K562 (cell line): ENCODE results near the gene RAB5B. TPM values are rescaled to one million over a fixed set of nuclear protein-coding genes. Genes with fewer than 3 reads are reported as not detected.
A peak's percentile ranks its signal among the peaks of the same experiment; 100 is the strongest.

ENCODE experiments used
- ATAC-seq: fragments of 200-7000 bp; cut with Tn5 transposase; 3 replicates; pipeline ENCODE4 v1.9.1; 2020; ENCODE audit warnings: moderate library complexity
- BruUV-seq: library from RNA; stranded (reverse); fragments of 400-500 nt; replicated peaks from 2 replicates; lab custom pipeline; 2021; lab: Mats Ljungman, UMichigan
- CTCF ChIA-PET: fragments of 300-600 bp; formaldehyde crosslinking; extraction: SDS; loops from one replicate; lab custom pipeline; 2021; ENCODE audit warnings: low intra/inter-chr PET ratio; lab: Yijun Ruan, JAX
- POLR2A ChIA-PET: fragments of 300-600, 350-650 bp; sonication (Branson Sonifier 250); formaldehyde crosslinking; extraction: SDS; loops from one replicate; lab custom pipeline; 2021; ENCODE audit warnings: antibody characterized with exemption, inconsistent platforms; lab: Yijun Ruan, JAX
- DNase-seq, 4 experiments: peaks; one replicate each; pipeline versions ENCODE4 v3.0.0 to v3.0.0-alpha.2; 2011 to 2018; ENCODE audit warnings: low spot score in 3 of 4, mixed read lengths in 3 of 4; ENCODE audit errors: extremely low read depth in 1 of 4
- FAIRE-seq: peaks from 2 replicates; lab custom pipeline; 2011; peaks lifted over from hg19 to GRCh38; lab: Jason Lieb, UNC
- H2AFZ ChIP-seq: 2 replicates; pipeline ENCODE4 v1.6.0; 2011; ENCODE audit warnings: low read depth, low read length, control low read depth, inconsistent platforms
- H3K27ac ChIP-seq: fragments of 200-600 bp; 3 replicates; pipeline ENCODE4 v1.8.0; 2011; ENCODE audit warnings: low read depth, mild to moderate bottlenecking, control low read depth, inconsistent platforms, low read length, moderate library complexity, mixed read lengths; ENCODE audit errors: extremely low read depth
- H3K27me3 ChIP-seq, 2 experiments: fragments of 300-600 bp in 1 of 2; 2 replicates in 1 of 2; 3 replicates in 1 of 2; pipeline versions ENCODE4 v1.6.0 to v1.8.0; 2011; ENCODE audit warnings: inconsistent platforms in 2 of 2, low read length in 2 of 2, mild to moderate bottlenecking in 1 of 2, mixed read lengths in 1 of 2, moderate library complexity in 1 of 2; ENCODE audit not compliant: control insufficient read depth in 2 of 2, insufficient read depth in 2 of 2
- H3K36me3 ChIP-seq: fragments of 300-600 bp; 3 replicates; pipeline ENCODE4 v1.8.0; 2011; ENCODE audit warnings: mild to moderate bottlenecking, low read length, inconsistent platforms; ENCODE audit not compliant: control insufficient read depth, insufficient read depth
- H3K4me1 ChIP-seq, 2 experiments: fragments of 200-600 bp in 1 of 2; replicated peaks in 1 of 2; 2 replicates in 1 of 2; 3 replicates in 1 of 2; pipeline versions ENCODE4 v1.5.1 to v1.8.0; 2011; ENCODE audit warnings: inconsistent platforms in 2 of 2, low read length in 2 of 2, mild to moderate bottlenecking in 1 of 2, mixed read lengths in 1 of 2, moderate library complexity in 1 of 2; ENCODE audit not compliant: control insufficient read depth in 2 of 2, insufficient read depth in 2 of 2
- H3K4me2 ChIP-seq: 2 replicates; pipeline ENCODE4 v1.6.1; 2011; ENCODE audit warnings: low read length, control low read depth, inconsistent platforms, mixed read lengths; ENCODE audit not compliant: insufficient read depth
- H3K4me3 ChIP-seq: fragments of 200-600 bp; sonication (generic), shearing (Covaris generic); 2 replicates; pipeline ENCODE4 v1.5.1; 2016; ENCODE audit warnings: control low read depth, inconsistent platforms
- H3K79me2 ChIP-seq: fragments of 200-600 bp; 3 replicates; pipeline ENCODE4 v1.8.0; 2011; ENCODE audit warnings: low read length, inconsistent platforms; ENCODE audit not compliant: control insufficient read depth, insufficient read depth
- H3K9ac ChIP-seq, 2 experiments: 2 replicates each; pipeline versions ENCODE4 v1.6.0 to v1.6.1; 2011; ENCODE audit warnings: low read depth in 2 of 2, low read length in 2 of 2, control low read depth in 1 of 2, inconsistent platforms in 1 of 2, mild to moderate bottlenecking in 1 of 2, mixed read lengths in 1 of 2; ENCODE audit not compliant: insufficient read depth in 1 of 2
- H3K9me1 ChIP-seq: one replicate; pipeline ENCODE4 v1.6.0; 2011; ENCODE audit warnings: inconsistent platforms, mild to moderate bottlenecking, low read length, moderate library complexity; ENCODE audit not compliant: control insufficient read depth, insufficient read depth
- H3K9me3 ChIP-seq: replicated peaks from 2 replicates; pipeline ENCODE4 v1.5.1; 2011; ENCODE audit warnings: low read depth, low read length, inconsistent platforms; ENCODE audit not compliant: control insufficient read depth, insufficient read depth
- H4K20me1 ChIP-seq: replicated peaks from 2 replicates; pipeline ENCODE4 v1.6.1; 2011; ENCODE audit warnings: low read length, inconsistent platforms, mixed read lengths; ENCODE audit not compliant: control insufficient read depth, insufficient read depth
- ATF1 ChIP-seq, 2 experiments: fragments of 450-650 bp in 1 of 2; IDR thresholded peaks; 2 replicates each; pipeline ENCODE4 v1.6.1; 2016; ENCODE audit warnings: missing compliant biosample characterization in 1 of 2, missing genetic modification characterization in 1 of 2
- EGR1 ChIP-seq: fragments of 450-650 bp; conservative IDR thresholded peaks from 2 replicates; pipeline ENCODE4 v1.6.1; 2017; ENCODE audit warnings: mild to moderate bottlenecking
- FIP1L1 ChIP-seq: fragments of 200-400 bp; formaldehyde crosslinking; IDR thresholded peaks from 2 replicates; pipeline ENCODE4 v1.6.1; 2018; ENCODE audit warnings: mild to moderate bottlenecking, low read depth, low read length; ENCODE audit not compliant: poor library complexity, severe bottlenecking
- NBN ChIP-seq: fragments of 450-650 bp; IDR thresholded peaks from 2 replicates; pipeline ENCODE4 v1.6.1; 2016; ENCODE audit warnings: low read depth, mild to moderate bottlenecking
- PPARD ChIP-seq: fragments of 250-450 bp; sonication (Bioruptor Pico); IDR thresholded peaks from 2 replicates; pipeline ENCODE4 v1.8.0; 2022; ENCODE audit warnings: inconsistent platforms, mild to moderate bottlenecking, moderate library complexity
- RFX7 ChIP-seq: fragments of 250-450 bp; sonication (Bioruptor Pico); IDR thresholded peaks from 2 replicates; pipeline ENCODE4 v1.5.1; 2021; ENCODE audit warnings: mild to moderate bottlenecking
- SMARCC2 ChIP-seq: fragments of 450-650 bp; IDR thresholded peaks from 2 replicates; pipeline ENCODE4 v1.6.1; 2017; ENCODE audit warnings: antibody characterized with exemption, moderate library complexity, mild to moderate bottlenecking, low read depth
- SMARCE1 ChIP-seq: fragments of 450-650 bp; IDR thresholded peaks from 2 replicates; pipeline ENCODE4 v1.7.1; 2016; ENCODE audit warnings: mild to moderate bottlenecking
- TBP ChIP-seq: optimal IDR thresholded peaks from 2 replicates; pipeline ENCODE3; 2011; ENCODE audit warnings: low read depth, low read length, improper control_type of control experiment
- TFAP4 ChIP-seq: sonication (generic); formaldehyde crosslinking; IDR thresholded peaks from 2 replicates; pipeline ENCODE4 v1.8.0; 2022; ENCODE audit warnings: missing genetic modification reagents, mild to moderate bottlenecking, moderate library complexity, borderline replicate concordance
- ZBTB7A ChIP-seq: IDR thresholded peaks from 2 replicates; pipeline ENCODE4 v1.6.1; 2011; ENCODE audit warnings: low read depth, mild to moderate bottlenecking, low read length, moderate library complexity, borderline replicate concordance; ENCODE audit not compliant: control insufficient read depth
- ZNF586 ChIP-seq: fragments of 450-650 bp; formaldehyde crosslinking; conservative IDR thresholded peaks from 2 replicates; pipeline ENCODE4 v1.4.0; 2020; ENCODE audit warnings: mild to moderate bottlenecking, moderate library complexity
- ZNF707 ChIP-seq: fragments of 250-450 bp; sonication (Bioruptor Pico); conservative IDR thresholded peaks from 2 replicates; pipeline ENCODE4 v1.8.0; 2022; ENCODE audit warnings: inconsistent platforms, mild to moderate bottlenecking, moderate library complexity
- ZNF785 ChIP-seq: fragments of 250-450 bp; sonication (Bioruptor Pico); IDR thresholded peaks from 2 replicates; pipeline ENCODE4 v1.4.0; 2020; ENCODE audit warnings: mild to moderate bottlenecking
- WGBS: fragments of 100-300 bp; shearing (Covaris generic); methylation state at CpG from one replicate; pipeline ENCODE4 v1.1.6; 2016; ENCODE audit warnings: low coverage, mixed read lengths; ENCODE audit not compliant: insufficient coverage; ENCODE audit errors: missing lambda C conversion rate; 5-methylcytosine and 5-hydroxymethylcytosine counted together
- in situ Hi-C: fragments of 300-500 bp; cut with MboI; formaldehyde crosslinking; loops from 4 replicates; pipeline ENCODE4 v1.15.0; 2018; ENCODE audit warnings: inconsistent platforms, mixed read lengths
- intact Hi-C: fragments of 100-400 bp; cut with micrococcal nuclease; formaldehyde crosslinking; loops from 2 replicates; pipeline ENCODE4 v1.14.2; 2022
- polyA plus RNA-seq, 8 experiments: library from polyadenylated mRNA; depleted of rRNA in 4 of 8; stranded (reverse) in 5 of 8; unstranded in 3 of 8; fragments of >200 nt; fragmentation: Nextera tagmentation in 2 of 8; fragmentation: Illumina TruSeq in 1 of 8; extraction: Ambion mirVana in 2 of 8; extraction: Trizol in 1 of 8; gene quantifications; 2 replicates each; pipeline versions ENCODE4 v1.2.1 to v1.2.3, GENCODE V29; 2011 to 2014; ENCODE audit warnings: inconsistent platforms in 1 of 8, missing spikeins in 1 of 8
- total RNA-seq, 7 experiments: library from RNA; depleted of rRNA in 6 of 7; stranded (reverse); fragments of >200 nt in 6 of 7; fragmentation: Illumina TruSeq in 2 of 7; extraction: Trizol in 2 of 7; gene quantifications; 2 replicates each; pipeline versions ENCODE4 v1.2.1 to v1.2.3, GENCODE V29; 2011 to 2021; ENCODE audit warnings: low replicate concordance in 1 of 7
- TF ChIP-seq, protein P1 (sequence below): fragments of 250-450 bp; sonication (Bioruptor Pico); IDR thresholded peaks from 2 replicates; pipeline ENCODE4 v1.6.1; 2021; ENCODE audit warnings: mild to moderate bottlenecking
- TF ChIP-seq, protein P2 (sequence below): fragments of 450-650 bp; formaldehyde crosslinking; conservative IDR thresholded peaks from 2 replicates; pipeline ENCODE4 v1.4.0; 2022; ENCODE audit warnings: mild to moderate bottlenecking, missing genetic modification characterization
- TF ChIP-seq, protein P3 (sequence below): fragments of 250-450 bp; sonication (Bioruptor Pico); IDR thresholded peaks from 2 replicates; pipeline ENCODE4 v1.9.0; 2021; ENCODE audit warnings: mild to moderate bottlenecking, inconsistent platforms

RAB5B gene
- total and polyA plus RNA-seq, 9 of the 15 experiments (the other 6 are each of a cell fraction or from before 2014, with no cell fraction given): 6.8 to 73.8 (median 25.2) TPM

DNA sequence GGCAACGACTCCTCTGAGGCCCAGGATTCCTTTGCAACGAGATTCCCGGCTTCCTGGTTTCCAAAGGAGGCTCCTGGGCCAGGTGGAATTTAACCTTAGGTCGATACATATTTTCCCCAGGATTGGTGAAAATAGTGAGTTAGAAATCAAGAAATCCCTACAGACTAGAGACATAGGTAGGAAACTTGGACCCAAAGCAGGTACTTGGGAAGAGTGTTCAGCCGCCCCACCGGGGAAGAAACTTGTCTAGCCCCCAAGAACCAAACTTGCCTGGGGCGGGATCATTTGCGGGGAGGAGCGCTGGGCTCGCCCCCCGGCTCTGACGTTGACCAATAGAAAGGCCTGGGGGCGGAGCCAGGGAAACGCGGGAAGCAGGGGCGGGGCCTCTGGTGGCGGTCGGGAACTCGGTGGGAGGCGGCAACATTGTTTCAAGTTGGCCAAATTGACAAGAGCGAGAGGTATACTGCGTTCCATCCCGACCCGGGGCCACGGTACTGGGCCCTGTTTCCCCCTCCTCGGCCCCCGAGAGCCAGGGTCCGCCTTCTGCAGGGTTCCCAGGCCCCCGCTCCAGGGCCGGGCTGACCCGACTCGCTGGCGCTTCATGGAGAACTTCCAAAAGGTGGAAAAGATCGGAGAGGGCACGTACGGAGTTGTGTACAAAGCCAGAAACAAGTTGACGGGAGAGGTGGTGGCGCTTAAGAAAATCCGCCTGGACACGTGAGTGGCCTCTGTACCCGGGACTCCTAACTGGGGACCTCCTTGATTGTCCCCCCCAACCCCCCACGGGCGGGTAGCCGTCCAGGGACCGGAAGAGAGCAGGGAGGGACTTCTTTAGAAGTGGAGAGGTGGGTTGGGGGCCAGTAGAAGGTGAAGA is 7.2 kb upstream of the RAB5B start, which contains the start of gene CDK2:
TSS of gene CDK2 (plus strand) at position 423 of the 874 bp plus-strand sequence. CDS start at position 602, 179 bp downstream.
- in situ Hi-C loops: no loop called here
- POLR2A ChIA-PET: no interaction called here
- intact Hi-C loops: no loop called here
- no peak for TF ChIP-seq ATF1 (CRISPR knock-in tag; IDR thresholded peaks at IDR 0.05)
- TF ChIP-seq ATF1 (tag; IDR thresholded peaks at IDR 0.05): peak; percentile 86
- no peak for TF ChIP-seq PPARD (CRISPR knock-in tag)
- no peak for TF ChIP-seq SMARCC2
- TF ChIP-seq RFX7: no peak
- TF ChIP-seq, protein P1, sequence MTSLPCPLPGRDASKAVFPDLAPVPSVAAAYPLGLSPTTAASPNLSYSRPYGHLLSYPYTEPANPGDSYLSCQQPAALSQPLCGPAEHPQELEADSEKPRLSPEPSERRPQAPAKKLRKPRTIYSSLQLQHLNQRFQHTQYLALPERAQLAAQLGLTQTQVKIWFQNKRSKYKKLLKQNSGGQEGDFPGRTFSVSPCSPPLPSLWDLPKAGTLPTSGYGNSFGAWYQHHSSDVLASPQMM: 0 out of 2 replicates have a peak, but pooled peaks have one; percentile 55
- TF ChIP-seq EGR1: no peak
- TF ChIP-seq, protein P2, sequence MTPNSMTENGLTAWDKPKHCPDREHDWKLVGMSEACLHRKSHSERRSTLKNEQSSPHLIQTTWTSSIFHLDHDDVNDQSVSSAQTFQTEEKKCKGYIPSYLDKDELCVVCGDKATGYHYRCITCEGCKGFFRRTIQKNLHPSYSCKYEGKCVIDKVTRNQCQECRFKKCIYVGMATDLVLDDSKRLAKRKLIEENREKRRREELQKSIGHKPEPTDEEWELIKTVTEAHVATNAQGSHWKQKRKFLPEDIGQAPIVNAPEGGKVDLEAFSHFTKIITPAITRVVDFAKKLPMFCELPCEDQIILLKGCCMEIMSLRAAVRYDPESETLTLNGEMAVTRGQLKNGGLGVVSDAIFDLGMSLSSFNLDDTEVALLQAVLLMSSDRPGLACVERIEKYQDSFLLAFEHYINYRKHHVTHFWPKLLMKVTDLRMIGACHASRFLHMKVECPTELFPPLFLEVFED (CRISPR knock-in tag): no peak
- TF ChIP-seq FIP1L1: peak; percentile 23
- 0 out of 2 replicates have a peak, but pooled peaks have one; percentile 8 for TF ChIP-seq NBN
- TF ChIP-seq TBP: peak; percentile 71
- TF ChIP-seq ZNF586 (CRISPR knock-in tag): no peak
- TF ChIP-seq, protein P3, sequence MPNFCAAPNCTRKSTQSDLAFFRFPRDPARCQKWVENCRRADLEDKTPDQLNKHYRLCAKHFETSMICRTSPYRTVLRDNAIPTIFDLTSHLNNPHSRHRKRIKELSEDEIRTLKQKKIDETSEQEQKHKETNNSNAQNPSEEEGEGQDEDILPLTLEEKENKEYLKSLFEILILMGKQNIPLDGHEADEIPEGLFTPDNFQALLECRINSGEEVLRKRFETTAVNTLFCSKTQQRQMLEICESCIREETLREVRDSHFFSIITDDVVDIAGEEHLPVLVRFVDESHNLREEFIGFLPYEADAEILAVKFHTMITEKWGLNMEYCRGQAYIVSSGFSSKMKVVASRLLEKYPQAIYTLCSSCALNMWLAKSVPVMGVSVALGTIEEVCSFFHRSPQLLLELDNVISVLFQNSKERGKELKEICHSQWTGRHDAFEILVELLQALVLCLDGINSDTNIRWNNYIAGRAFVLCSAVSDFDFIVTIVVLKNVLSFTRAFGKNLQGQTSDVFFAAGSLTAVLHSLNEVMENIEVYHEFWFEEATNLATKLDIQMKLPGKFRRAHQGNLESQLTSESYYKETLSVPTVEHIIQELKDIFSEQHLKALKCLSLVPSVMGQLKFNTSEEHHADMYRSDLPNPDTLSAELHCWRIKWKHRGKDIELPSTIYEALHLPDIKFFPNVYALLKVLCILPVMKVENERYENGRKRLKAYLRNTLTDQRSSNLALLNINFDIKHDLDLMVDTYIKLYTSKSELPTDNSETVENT (CRISPR knock-in tag): 0 out of 2 replicates have a peak, but pooled peaks have one; percentile 38
- TF ChIP-seq ZBTB7A: peak; percentile 45; the same call in 1 of the 2 replicates
- no peak for TF ChIP-seq ZNF785 (CRISPR knock-in tag)
- TF ChIP-seq TFAP4 (CRISPR knock-in tag): peak; percentile 41; the same call in 1 of the 2 replicates
- no peak for TF ChIP-seq SMARCE1
- no peak for TF ChIP-seq ZNF707 (CRISPR knock-in tag)

More for the DNA sequence above, 7.2 kb upstream of the RAB5B start, which contains the start of gene CDK2:
- under 1% methylated on average over 44 of the region's 45 CpGs for WGBS
- H3K27ac ChIP-seq: peak within 1 kb of the TSS; percentile 77
- H3K27me3 ChIP-seq: no peaks in the 10 kb centered on the region
- H3K79me2 ChIP-seq: peaks cover 23% of the 10 kb centered on the region
- H3K4me2 ChIP-seq: peak within 1 kb of the TSS; percentile 80
- CTCF ChIA-PET: no interaction called here
- peaks cover 7 to 14% of the 10 kb centered on the region in 2 experiments for H3K4me1 ChIP-seq
- H2AFZ ChIP-seq: peak within 1 kb of the TSS; percentile 87
- DNase-seq (peak; percentile 95 to 98 (median 98)), FAIRE-seq (peak; percentile 94), ATAC-seq (peak; percentile 97)
- peaks cover 38% of the 10 kb centered on the region for H3K36me3 ChIP-seq
- H3K9me1 ChIP-seq: no peaks in the 10 kb centered on the region
- H3K4me3 ChIP-seq: peak within 1 kb of the TSS; percentile 73
- no peaks in the 10 kb centered on the region for H4K20me1 ChIP-seq
- BruUV-seq: TSS peak; percentile 75
- H3K9me3 ChIP-seq: no peaks in the 10 kb centered on the region
- H3K9ac ChIP-seq: peak within 1 kb of the TSS; percentile 82 to 97
